A549 treated with GW870086 at 1 μM for 4 hours (cell line): Measurements from ENCODE around the gene SLC35G4. TPM values are rescaled to one million over a fixed set of nuclear protein-coding genes. Genes with fewer than 3 reads are reported as not detected.

Experiments used
- total RNA-seq: library from RNA; stranded (reverse); fragments of 200-300 nt; extraction: Qiagen RNA extraction; gene quantifications from 5 replicates; pipeline ENCODE4 v1.2.3, GENCODE V29; 2022; ENCODE audit warnings: low read depth

Gene SLC35G4
- total RNA-seq, result not detected in 5 replicates

DNA sequence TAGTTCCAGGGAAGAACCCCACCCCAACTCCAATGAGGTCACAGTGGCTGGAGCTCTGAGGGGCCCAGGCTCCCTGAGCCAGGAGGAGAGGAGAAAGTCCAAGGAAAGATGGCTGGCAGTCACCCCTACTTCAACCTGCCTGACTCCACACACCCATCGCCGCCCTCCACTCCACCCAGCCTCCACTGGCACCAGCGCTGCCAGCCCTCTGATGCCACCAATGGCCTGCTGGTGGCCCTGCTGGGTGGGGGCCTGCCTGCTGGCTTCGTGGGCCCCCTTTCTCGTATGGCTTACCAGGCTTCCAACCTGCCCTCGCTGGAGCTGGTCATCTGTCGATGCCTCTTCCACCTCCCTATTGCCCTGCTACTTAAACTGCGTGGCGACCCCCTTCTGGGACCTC, at the start of gene SLC35G4:
TSS of gene SLC35G4 (plus strand) at position 109 of the 400 bp plus-strand sequence. CDS start at position 109, 0 bp downstream.

Other genes with a start within 250 kb of the SLC35G4 start
- 5.1 to 8.0 TPM (median 6.4 TPM) in 5 replicates for gene GNAL, start 79.7 kb downstream of the SLC35G4 start, total RNA-seq
- 38.1 to 43.9 TPM (median 40.9 TPM) in 5 replicates for gene CHMP1B, start 241.8 kb downstream of the SLC35G4 start, total RNA-seq